Measurements from ENCODE around the gene UBE2F. TPM values are rescaled to one million over a fixed set of nuclear protein-coding genes. Genes with fewer than 3 reads are reported as not detected.

The UBE2F gene
- total RNA-seq, 1 experiment from 2014 or later, result 62.1 TPM

DNA sequence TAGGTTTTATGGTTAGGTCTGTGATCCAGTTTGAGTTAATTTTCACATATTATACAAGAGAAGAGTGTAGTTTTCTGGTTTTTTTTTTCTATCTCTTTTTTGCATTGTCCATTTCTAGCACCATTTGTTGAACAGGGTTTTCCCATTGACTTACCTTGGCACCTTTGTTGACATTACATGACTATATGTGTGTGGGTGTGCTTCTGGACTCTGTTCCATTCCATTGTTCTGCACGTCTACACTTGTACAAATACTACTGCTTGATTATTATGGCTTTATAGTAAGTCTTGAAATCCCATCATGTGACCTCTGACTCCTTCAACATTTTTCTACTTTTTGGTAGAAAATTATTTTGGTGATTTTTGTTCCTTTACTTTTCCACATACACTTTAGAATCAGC is 38.7 kb downstream of the UBE2F start:
- no peaks in the 10 kb centered on the region for H3K79me1 ChIP-seq (ENCODE audit: insufficient read depth, low read depth, low read length, poor library complexity, severe bottlenecking)
- Mint-ChIP-seq H3K36me3 (ENCODE audit: insufficient read depth in 1 of 3, low read depth in 3 of 3) (peaks cover 0 to 6% (median 4%) of the 10 kb centered on the region in 3 experiments; a peak in 4 of 7 replicates), H3K9me3 (no peaks in the 10 kb centered on the region)

More for the DNA sequence above, 38.7 kb downstream of the UBE2F start:
- no peak overlapping the region for H4K8ac ChIP-seq (replicated peaks; ENCODE audit: insufficient read length, low read depth, low read length)
- H3T11ph ChIP-seq (ENCODE audit: low read length), result no peak overlapping the region
- H4K5ac ChIP-seq (ENCODE audit: insufficient read length, low read depth, low read length), result no peak overlapping the region
- no peaks in the 10 kb centered on the region for H4K20me1 ChIP-seq (ENCODE audit: control insufficient read depth, insufficient read depth, insufficient read length)
- no peak overlapping the region for H2BK12ac ChIP-seq (ENCODE audit: insufficient read length, low read depth, low read length)
- H2AFZ ChIP-seq (ENCODE audit: low read length), result no peak overlapping the region
- Mint-ChIP-seq H3K27me3 (ENCODE audit: low read depth) (no peaks in the 10 kb centered on the region), H3K4me3 (no peak overlapping the region), H3K4me1 (no peaks in the 10 kb centered on the region), H3K27ac (peak overlapping the region in 1 of 3 experiments; percentile 46; a peak in 1 of 7 replicates)
- H3K27ac ChIP-seq (ENCODE audit: insufficient read length, low read depth, low read length), result no peak overlapping the region
- no peak overlapping the region for H3K23ac ChIP-seq (ENCODE audit: insufficient read length, low read depth, low read length)
- WGBS (ENCODE audit: extremely low coverage, insufficient read length, low lambda C conversion rate), result no CpG with 5 or more reads among the region's 1 CpG
- H2BK120ac ChIP-seq (ENCODE audit: low read depth, low read length, poor library complexity, severe bottlenecking), result no peak overlapping the region
- no peak overlapping the region for H2BK5ac ChIP-seq (ENCODE audit: insufficient read length, low read length)
- no peak overlapping the region for H4K91ac ChIP-seq (ENCODE audit: insufficient read length, low read depth, low read length)
- no peaks in the 10 kb centered on the region for H3K79me2 ChIP-seq (ENCODE audit: insufficient read depth, low read length)
- H2BK20ac ChIP-seq (ENCODE audit: low read depth, low read length, poor library complexity, severe bottlenecking), result no peak overlapping the region
- H3K18ac ChIP-seq (ENCODE audit: insufficient read length, low read depth, low read length), result no peak overlapping the region
- no peak for DNase-seq
- H2AK5ac ChIP-seq (ENCODE audit: insufficient read length, low read length), result no peak overlapping the region
- H3K9ac ChIP-seq (ENCODE audit: extremely low read depth, insufficient read length, low read length), result no peak overlapping the region
- no peaks in the 10 kb centered on the region for H3K27me3 ChIP-seq (ENCODE audit: insufficient read depth, low read length)
- no peaks in the 10 kb centered on the region for H3K4me1 ChIP-seq (ENCODE audit: insufficient read depth, low read length)
- TF ChIP-seq, protein P1, sequence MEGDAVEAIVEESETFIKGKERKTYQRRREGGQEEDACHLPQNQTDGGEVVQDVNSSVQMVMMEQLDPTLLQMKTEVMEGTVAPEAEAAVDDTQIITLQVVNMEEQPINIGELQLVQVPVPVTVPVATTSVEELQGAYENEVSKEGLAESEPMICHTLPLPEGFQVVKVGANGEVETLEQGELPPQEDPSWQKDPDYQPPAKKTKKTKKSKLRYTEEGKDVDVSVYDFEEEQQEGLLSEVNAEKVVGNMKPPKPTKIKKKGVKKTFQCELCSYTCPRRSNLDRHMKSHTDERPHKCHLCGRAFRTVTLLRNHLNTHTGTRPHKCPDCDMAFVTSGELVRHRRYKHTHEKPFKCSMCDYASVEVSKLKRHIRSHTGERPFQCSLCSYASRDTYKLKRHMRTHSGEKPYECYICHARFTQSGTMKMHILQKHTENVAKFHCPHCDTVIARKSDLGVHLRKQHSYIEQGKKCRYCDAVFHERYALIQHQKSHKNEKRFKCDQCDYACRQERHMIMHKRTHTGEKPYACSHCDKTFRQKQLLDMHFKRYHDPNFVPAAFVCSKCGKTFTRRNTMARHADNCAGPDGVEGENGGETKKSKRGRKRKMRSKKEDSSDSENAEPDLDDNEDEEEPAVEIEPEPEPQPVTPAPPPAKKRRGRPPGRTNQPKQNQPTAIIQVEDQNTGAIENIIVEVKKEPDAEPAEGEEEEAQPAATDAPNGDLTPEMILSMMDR (conservative IDR thresholded peaks at IDR 0.05), result no peak
- no peak overlapping the region for H2BK15ac ChIP-seq (ENCODE audit: low read depth, low read length)
- no peak overlapping the region for H3K14ac ChIP-seq (ENCODE audit: insufficient read depth, low read length)
- no peaks in the 10 kb centered on the region for H3K9me3 ChIP-seq (ENCODE audit: control insufficient read depth, low read depth, low read length)
- H3K4me2 ChIP-seq (ENCODE audit: insufficient read depth, insufficient read length, low read length), result no peak overlapping the region
- no peaks in the 10 kb centered on the region for H3K23me2 ChIP-seq (ENCODE audit: insufficient read length, low read depth, low read length, poor library complexity, severe bottlenecking)
- no peak overlapping the region for H3K56ac ChIP-seq (ENCODE audit: insufficient read length, low read depth, low read length)
- no peak overlapping the region for H3K4ac ChIP-seq (ENCODE audit: low read depth, low read length)

Data from H9 (cell line).